IMR-90 (cell line): Measurements from ENCODE around the gene SLC44A4. TPM values are rescaled to one million over a fixed set of nuclear protein-coding genes. Genes with fewer than 3 reads are reported as not detected.

Experiments used
- ATAC-seq: fragments of 200-7000 bp; cut with Tn5 transposase; 2 replicates; pipeline ENCODE4 v1.9.1; 2020; ENCODE audit warnings: low read depth, mild to moderate bottlenecking, moderate library complexity
- BruUV-seq: library from RNA; stranded (reverse); fragments of 400-500 nt; replicated peaks from 2 replicates; lab custom pipeline; 2021; lab: Mats Ljungman, UMichigan
- CTCF ChIA-PET: fragments of 300-600 bp; formaldehyde crosslinking; extraction: SDS; loops from one replicate; lab custom pipeline; 2021; ENCODE audit warnings: antibody characterized with exemption; lab: Yijun Ruan, JAX
- POLR2A ChIA-PET: fragments of 300-600 bp; sonication (Branson Sonifier 250); formaldehyde crosslinking; loops from one replicate; lab custom pipeline; 2022; ENCODE audit warnings: antibody characterized with exemption; ENCODE audit not compliant: unreplicated experiment; lab: Charles Lee
- DNase-seq: peaks from one replicate; pipeline ENCODE4 v3.0.0; 2013
- H2AFZ ChIP-seq: replicated peaks from 2 replicates; pipeline ENCODE3; 2013; ENCODE audit warnings: low read length, mild to moderate bottlenecking; ENCODE audit not compliant: poor library complexity
- H2AK5ac ChIP-seq: 2 replicates; pipeline ENCODE4 v1.6.1; 2013; ENCODE audit warnings: low read depth, low read length, inconsistent platforms
- H2AK9ac ChIP-seq: replicated peaks from 2 replicates; pipeline ENCODE3; 2013; ENCODE audit warnings: mild to moderate bottlenecking, low read depth, low read length, moderate library complexity; ENCODE audit not compliant: poor library complexity
- H2BK120ac ChIP-seq: 2 replicates; pipeline ENCODE4 v1.6.1; 2013; ENCODE audit warnings: low read depth, low read length, inconsistent platforms
- H2BK15ac ChIP-seq: 3 replicates; pipeline ENCODE4 v1.6.1; 2013; ENCODE audit warnings: low read depth, low read length, inconsistent platforms
- H2BK20ac ChIP-seq: 2 replicates; pipeline ENCODE4 v1.6.1; 2013; ENCODE audit warnings: low read depth, mild to moderate bottlenecking, inconsistent platforms, low read length, moderate library complexity
- H2BK5ac ChIP-seq: 2 replicates; pipeline ENCODE4 v1.6.1; 2013; ENCODE audit warnings: mild to moderate bottlenecking, low read depth, low read length, inconsistent platforms; ENCODE audit not compliant: poor library complexity, severe bottlenecking
- H3K14ac ChIP-seq: replicated peaks from 2 replicates; pipeline ENCODE4 v1.6.1; 2013; ENCODE audit warnings: low read depth, low read length, inconsistent platforms
- H3K18ac ChIP-seq: 2 replicates; pipeline ENCODE4 v1.6.1; 2013; ENCODE audit warnings: low read depth, low read length, control low read depth
- H3K23ac ChIP-seq: 2 replicates; pipeline ENCODE4 v1.6.1; 2013; ENCODE audit warnings: low read depth, low read length, inconsistent platforms
- H3K27ac ChIP-seq: 2 replicates; pipeline ENCODE4 v1.5.1; 2013; ENCODE audit warnings: mild to moderate bottlenecking, control low read depth, low read length; ENCODE audit not compliant: insufficient read depth
- H3K27me3 ChIP-seq: 2 replicates; pipeline ENCODE4 v1.6.1; 2013; ENCODE audit warnings: low read length; ENCODE audit not compliant: control insufficient read depth, insufficient read depth
- H3K36me3 ChIP-seq: 2 replicates; pipeline ENCODE4 v1.6.1; 2013; ENCODE audit warnings: low read length, mixed read lengths; ENCODE audit not compliant: control insufficient read depth, insufficient read depth
- H3K4ac ChIP-seq: 2 replicates; pipeline ENCODE4 v1.6.1; 2013; ENCODE audit warnings: low read depth, low read length, inconsistent platforms
- H3K4me1 ChIP-seq: 2 replicates; pipeline ENCODE4 v1.6.1; 2013; ENCODE audit warnings: low read length, mixed read lengths; ENCODE audit not compliant: control insufficient read depth, insufficient read depth
- H3K4me2 ChIP-seq: 2 replicates; pipeline ENCODE4 v1.6.1; 2013; ENCODE audit warnings: low read depth, mild to moderate bottlenecking, control low read depth, low read length, moderate library complexity
- H3K4me3 ChIP-seq: 2 replicates; pipeline ENCODE4 v1.5.1; 2013; ENCODE audit warnings: low read depth, mild to moderate bottlenecking, control low read depth, low read length, moderate library complexity; ENCODE audit not compliant: insufficient read depth
- H3K56ac ChIP-seq: 2 replicates; pipeline ENCODE4 v1.6.1; 2013; ENCODE audit warnings: low read length, inconsistent platforms; ENCODE audit not compliant: insufficient read depth; ENCODE audit errors: extremely low read depth
- H3K79me1 ChIP-seq, 2 experiments: 2 replicates each; pipeline ENCODE4 v1.6.1; 2013; ENCODE audit warnings: low read length in 2 of 2, inconsistent platforms in 1 of 2, low read depth in 1 of 2
- H3K9ac ChIP-seq: 2 replicates; pipeline ENCODE4 v1.6.1; 2013; ENCODE audit warnings: low read depth, low read length, control low read depth
- H3K9me1 ChIP-seq: 2 replicates; pipeline ENCODE4 v1.6.1; 2013; ENCODE audit warnings: low read length, inconsistent platforms; ENCODE audit not compliant: insufficient read depth
- H3K9me3 ChIP-seq: 2 replicates; pipeline ENCODE4 v1.6.1; 2013; ENCODE audit warnings: low read length; ENCODE audit not compliant: control insufficient read depth, insufficient read depth
- H4K20me1 ChIP-seq: 2 replicates; pipeline ENCODE4 v1.6.1; 2013; ENCODE audit warnings: low read length, inconsistent platforms; ENCODE audit not compliant: insufficient read depth
- H4K5ac ChIP-seq: 2 replicates; pipeline ENCODE4 v1.6.1; 2013; ENCODE audit warnings: mild to moderate bottlenecking, low read depth, low read length, control low read depth
- H4K8ac ChIP-seq, 2 experiments: 2 replicates each; pipeline ENCODE4 v1.6.1; 2013; ENCODE audit warnings: low read depth in 2 of 2, low read length in 2 of 2, control low read depth in 1 of 2, inconsistent platforms in 1 of 2
- H4K91ac ChIP-seq: 2 replicates; pipeline ENCODE4 v1.6.1; 2013; ENCODE audit warnings: low read depth, low read length, inconsistent platforms; ENCODE audit not compliant: insufficient read depth
- CEBPB ChIP-seq: IDR thresholded peaks from 2 replicates; pipeline ENCODE4 v1.6.1; 2012; ENCODE audit warnings: low read depth, low read length, improper control_type of control experiment
- CHD1 ChIP-seq: IDR thresholded peaks from 2 replicates; pipeline ENCODE4 v1.6.1; 2012; ENCODE audit warnings: low read depth, low read length, improper control_type of control experiment
- FOS ChIP-seq: fragments of 150-350 bp; IDR thresholded peaks from 2 replicates; pipeline ENCODE4 v1.6.1; 2016; ENCODE audit warnings: low read depth, low read length
- MAFK ChIP-seq: IDR thresholded peaks from 2 replicates; pipeline ENCODE4 v1.6.1; 2012; ENCODE audit warnings: low read depth, low read length, improper control_type of control experiment
- MAZ ChIP-seq: IDR thresholded peaks from 2 replicates; pipeline ENCODE4 v1.6.1; 2012; ENCODE audit warnings: low read depth, mild to moderate bottlenecking, low read length, improper control_type of control experiment, moderate library complexity, borderline replicate concordance
- NFE2L2 ChIP-seq: fragments of 150-350 bp; IDR thresholded peaks from 2 replicates; pipeline ENCODE4 v1.6.1; 2016; ENCODE audit warnings: low read depth, mild to moderate bottlenecking, low read length
- POLR2A ChIP-seq: IDR thresholded peaks from 2 replicates; pipeline ENCODE4 v1.6.1; 2012; ENCODE audit warnings: mild to moderate bottlenecking, low read depth, low read length
- SMC3 ChIP-seq: fragments of 150-350 bp; IDR thresholded peaks from 2 replicates; pipeline ENCODE4 v1.6.1; 2016; ENCODE audit warnings: low read depth, mild to moderate bottlenecking, antibody characterized with exemption, low read length, moderate library complexity
- WGBS, 2 experiments: methylation state at CpG; one replicate each; pipeline versions ENCODE4 v1.1.5 to v1.1.7; 2013; ENCODE audit warnings: missing lambda C conversion rate in 2 of 2; ENCODE audit not compliant: insufficient read length in 1 of 2; ENCODE audit errors: extremely low coverage in 2 of 2; 5-methylcytosine and 5-hydroxymethylcytosine counted together
- dilution Hi-C: fragments of 300-500 bp; cut with HindIII; formaldehyde crosslinking; loops from one replicate; pipeline ENCODE4 v1.14.3; 2018; ENCODE audit warnings: low sequenced_read_pairs; ENCODE audit not compliant: unreplicated experiment
- in situ Hi-C: fragments of 300-500 bp; cut with MboI; formaldehyde crosslinking; loops from 3 replicates; pipeline ENCODE4 v1.14.3; 2019; ENCODE audit warnings: low sequenced_read_pairs, inconsistent platforms, mixed read lengths
- intact Hi-C: fragments of 100-400 bp; cut with micrococcal nuclease; formaldehyde crosslinking; loops from 2 replicates; pipeline ENCODE4 v1.10.0; 2022
- polyA plus RNA-seq, 3 experiments: library from polyadenylated mRNA; depleted of rRNA; stranded (reverse); fragments of >200 nt; gene quantifications; 2 replicates each; pipeline ENCODE4 v1.2.3, GENCODE V29; 2012; ENCODE audit warnings: low replicate concordance in 1 of 3
- total RNA-seq: library from RNA; depleted of rRNA; stranded (reverse); fragments of >200 nt; gene quantifications from 2 replicates; pipeline ENCODE4 v1.2.3, GENCODE V29; 2012
- TF ChIP-seq, protein P1 (sequence below): conservative IDR thresholded peaks from 2 replicates; pipeline ENCODE4 v1.5.1; 2012; ENCODE audit warnings: mild to moderate bottlenecking, low read depth, low read length, improper control_type of control experiment

The SLC44A4 gene
- total and polyA plus RNA-seq, 2 of the 4 experiments (the other 2 are of a cell fraction), result 0.14 to 0.36 TPM

DNA sequence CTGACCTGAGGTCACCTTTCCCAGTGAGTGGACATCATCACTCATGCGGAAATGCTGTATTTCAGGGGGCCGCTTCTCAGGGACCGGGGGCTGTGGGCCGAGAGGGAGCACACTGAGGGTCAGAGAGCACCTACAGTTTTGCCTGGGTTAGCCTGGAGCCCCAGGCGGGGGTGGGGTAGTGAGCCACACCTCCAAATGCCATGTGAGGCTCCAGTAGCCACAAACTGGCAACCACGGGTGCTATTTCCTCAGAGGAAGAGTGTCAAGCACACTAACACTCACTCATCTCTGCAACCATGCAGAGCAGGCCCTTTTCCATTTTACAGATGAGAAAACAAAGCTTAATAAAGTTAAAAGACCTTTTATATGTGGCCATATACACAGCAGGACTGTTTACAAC lies 14.0 kb upstream of the SLC44A4 start:
- Histone ChIP-seq H4K91ac (no peak overlapping the region), H2AK9ac (no peak overlapping the region), H3K18ac (no peak overlapping the region), H3K4me1 (peaks cover 2% of the 10 kb centered on the region; the same call in 1 of the 2 replicates), H2AK5ac (no peak overlapping the region), H3K9me1 (no peaks in the 10 kb centered on the region), H3K4me2 (no peak overlapping the region), H4K5ac (no peak overlapping the region), H3K9me3 (no peaks in the 10 kb centered on the region), H3K4me3 (no peak overlapping the region), H2BK120ac (no peak overlapping the region), H3K23ac (no peak overlapping the region), H2AFZ (no peak overlapping the region), H3K27me3 (no peaks in the 10 kb centered on the region), H3K14ac (no peak overlapping the region), H2BK5ac (no peak overlapping the region), H4K20me1 (peaks cover 4% of the 10 kb centered on the region), H2BK15ac (no peak overlapping the region), H2BK20ac (no peak overlapping the region), H4K8ac (no peak overlapping the region), H3K56ac (no peak overlapping the region), H3K27ac (no peak overlapping the region), H3K4ac (no peak overlapping the region), H3K9ac (no peak overlapping the region), H3K36me3 (peaks cover 44% of the 10 kb centered on the region), H3K79me1 (peaks cover 17 to 24% of the 10 kb centered on the region in 2 experiments)
- dilution Hi-C loops, result no loop called here
- ChIA-PET POLR2A (no interaction called here), CTCF (no interaction called here)
- in situ Hi-C loops, result no loop called here
- WGBS, 2 experiments, result 93% methylated on average over 5 of the region's 6 CpGs; no CpG with 5 or more reads in 1 of the 2 experiments
- BruUV-seq, result no TSS peak
- no peak for DNase-seq
- TF ChIP-seq MAFK (no peak), FOS (no peak), NFE2L2 (no peak), SMC3 (no peak), POLR2A (no peak), CHD1 (no peak), MAZ (no peak), CEBPB (no peak)
- TF ChIP-seq, protein P1, sequence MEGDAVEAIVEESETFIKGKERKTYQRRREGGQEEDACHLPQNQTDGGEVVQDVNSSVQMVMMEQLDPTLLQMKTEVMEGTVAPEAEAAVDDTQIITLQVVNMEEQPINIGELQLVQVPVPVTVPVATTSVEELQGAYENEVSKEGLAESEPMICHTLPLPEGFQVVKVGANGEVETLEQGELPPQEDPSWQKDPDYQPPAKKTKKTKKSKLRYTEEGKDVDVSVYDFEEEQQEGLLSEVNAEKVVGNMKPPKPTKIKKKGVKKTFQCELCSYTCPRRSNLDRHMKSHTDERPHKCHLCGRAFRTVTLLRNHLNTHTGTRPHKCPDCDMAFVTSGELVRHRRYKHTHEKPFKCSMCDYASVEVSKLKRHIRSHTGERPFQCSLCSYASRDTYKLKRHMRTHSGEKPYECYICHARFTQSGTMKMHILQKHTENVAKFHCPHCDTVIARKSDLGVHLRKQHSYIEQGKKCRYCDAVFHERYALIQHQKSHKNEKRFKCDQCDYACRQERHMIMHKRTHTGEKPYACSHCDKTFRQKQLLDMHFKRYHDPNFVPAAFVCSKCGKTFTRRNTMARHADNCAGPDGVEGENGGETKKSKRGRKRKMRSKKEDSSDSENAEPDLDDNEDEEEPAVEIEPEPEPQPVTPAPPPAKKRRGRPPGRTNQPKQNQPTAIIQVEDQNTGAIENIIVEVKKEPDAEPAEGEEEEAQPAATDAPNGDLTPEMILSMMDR, result no peak
- ATAC-seq, result no peak
- intact Hi-C loops, result no loop called here
